ENCODE results near the gene VDAC1. TPM values are rescaled to one million over a fixed set of nuclear protein-coding genes. Genes with fewer than 3 reads are reported as not detected.

The VDAC1 gene
- total and polyA plus RNA-seq, 2 donors (not counting 1 experiment from before 2014, with no cell fraction given), result 202 to 281 TPM

DNA sequence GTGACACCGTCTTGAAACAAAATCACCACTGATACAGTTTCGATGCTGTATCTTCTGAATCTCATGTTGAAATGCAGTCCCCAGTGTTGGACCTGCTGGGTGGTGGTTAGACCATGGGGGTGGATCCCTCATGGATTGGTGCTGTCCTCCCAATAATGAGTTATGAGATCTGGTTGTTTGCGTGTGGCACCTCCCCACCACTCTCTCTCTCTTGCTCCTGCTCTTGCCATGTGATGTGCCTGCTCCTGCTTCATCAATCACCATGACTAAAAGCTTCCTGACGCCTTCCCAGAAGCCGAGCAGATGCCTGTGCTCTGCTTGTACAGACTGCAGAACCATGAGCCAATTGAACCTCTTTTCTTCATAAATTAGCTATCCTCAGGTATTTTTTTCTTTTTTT, 21.1 kb downstream of the VDAC1 start:
- peaks cover 10% of the 10 kb centered on the region for H3K36me3 ChIP-seq (ENCODE audit: control insufficient read depth, insufficient read depth, low read length)
- DNase-seq (ENCODE audit: low read depth in 2 of 2), result peak in 1 of 2 donors; percentile 43
- peaks cover 17% of the 10 kb centered on the region for H3K79me2 ChIP-seq (ENCODE audit: control insufficient read depth, insufficient read depth, low read length)
- no peaks in the 10 kb centered on the region for H3K4me1 ChIP-seq (ENCODE audit: control insufficient read depth, extremely low read depth, insufficient read depth, low read length)
- H3K9me3 ChIP-seq (ENCODE audit: control insufficient read depth, insufficient read depth, low read depth, low read length), result no peaks in the 10 kb centered on the region
- H3K9ac ChIP-seq (ENCODE audit: insufficient read depth, low read length), result no peak overlapping the region
- no peak overlapping the region for H3K4me2 ChIP-seq (ENCODE audit: extremely low read depth, insufficient read depth, low read length)
- TF ChIP-seq, protein P1, sequence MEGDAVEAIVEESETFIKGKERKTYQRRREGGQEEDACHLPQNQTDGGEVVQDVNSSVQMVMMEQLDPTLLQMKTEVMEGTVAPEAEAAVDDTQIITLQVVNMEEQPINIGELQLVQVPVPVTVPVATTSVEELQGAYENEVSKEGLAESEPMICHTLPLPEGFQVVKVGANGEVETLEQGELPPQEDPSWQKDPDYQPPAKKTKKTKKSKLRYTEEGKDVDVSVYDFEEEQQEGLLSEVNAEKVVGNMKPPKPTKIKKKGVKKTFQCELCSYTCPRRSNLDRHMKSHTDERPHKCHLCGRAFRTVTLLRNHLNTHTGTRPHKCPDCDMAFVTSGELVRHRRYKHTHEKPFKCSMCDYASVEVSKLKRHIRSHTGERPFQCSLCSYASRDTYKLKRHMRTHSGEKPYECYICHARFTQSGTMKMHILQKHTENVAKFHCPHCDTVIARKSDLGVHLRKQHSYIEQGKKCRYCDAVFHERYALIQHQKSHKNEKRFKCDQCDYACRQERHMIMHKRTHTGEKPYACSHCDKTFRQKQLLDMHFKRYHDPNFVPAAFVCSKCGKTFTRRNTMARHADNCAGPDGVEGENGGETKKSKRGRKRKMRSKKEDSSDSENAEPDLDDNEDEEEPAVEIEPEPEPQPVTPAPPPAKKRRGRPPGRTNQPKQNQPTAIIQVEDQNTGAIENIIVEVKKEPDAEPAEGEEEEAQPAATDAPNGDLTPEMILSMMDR (conservative IDR thresholded peaks at IDR 0.05 in 1 of 2, IDR thresholded peaks at IDR 0.05 in 1 of 2; ENCODE audit: low read depth in 1 of 2, low read length in 2 of 2), result no peak
- TF ChIP-seq EZH2 (IDR thresholded peaks at IDR 0.05; ENCODE audit: low read length, missing control alignments), result no peak
- no peak overlapping the region for H3K27ac ChIP-seq (ENCODE audit: insufficient read depth, low read length)
- no peaks in the 10 kb centered on the region for H3K27me3 ChIP-seq (ENCODE audit: control insufficient read depth, insufficient read depth, low read length)
- H2AFZ ChIP-seq (ENCODE audit: low read length), result no peak overlapping the region
- no peak overlapping the region for H3K4me3 ChIP-seq (replicated peaks in 1 of 4; ENCODE audit: control extremely low read depth in 1 of 4, insufficient read depth in 1 of 4, low read depth in 3 of 4, low read length in 4 of 4)
- H4K20me1 ChIP-seq (ENCODE audit: control insufficient read depth, extremely low read depth, insufficient read depth, low read length), result peaks cover 2% of the 10 kb centered on the region

DNA sequence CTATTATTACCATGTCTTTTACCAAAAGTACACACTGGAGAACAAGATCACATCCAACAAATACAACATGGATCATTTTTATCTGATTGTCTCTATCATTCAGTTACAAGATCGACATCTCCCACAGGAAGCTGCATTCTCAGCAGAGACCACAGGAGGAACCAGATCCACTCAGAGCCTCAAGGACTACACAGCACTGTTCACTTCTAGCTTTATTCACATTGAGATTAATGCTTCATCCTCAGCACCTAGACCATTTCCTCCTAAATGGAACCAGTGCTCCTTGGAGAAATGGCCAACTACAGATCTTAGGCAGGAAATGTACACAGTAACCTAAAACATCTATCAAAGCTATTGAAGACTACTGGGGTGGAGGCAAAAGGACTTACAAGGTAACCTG, 23.1 kb downstream of the VDAC1 start:
- H3K4me3 ChIP-seq (replicated peaks in 1 of 4; ENCODE audit: control extremely low read depth in 1 of 4, insufficient read depth in 1 of 4, low read depth in 3 of 4, low read length in 4 of 4), result no peak overlapping the region
- H2AFZ ChIP-seq (ENCODE audit: low read length), result no peak overlapping the region
- peaks cover 3% of the 10 kb centered on the region for H3K4me1 ChIP-seq (ENCODE audit: control insufficient read depth, extremely low read depth, insufficient read depth, low read length)
- no peak overlapping the region for H3K27ac ChIP-seq (ENCODE audit: insufficient read depth, low read length)
- no peak for DNase-seq (ENCODE audit: low read depth in 2 of 2)
- no peaks in the 10 kb centered on the region for H3K9me3 ChIP-seq (ENCODE audit: control insufficient read depth, insufficient read depth, low read depth, low read length)
- peaks cover 9% of the 10 kb centered on the region for H3K36me3 ChIP-seq (ENCODE audit: control insufficient read depth, insufficient read depth, low read length)
- no peak for TF ChIP-seq EZH2 (IDR thresholded peaks at IDR 0.05; ENCODE audit: low read length, missing control alignments)
- TF ChIP-seq, protein P1 (conservative IDR thresholded peaks at IDR 0.05 in 1 of 2, IDR thresholded peaks at IDR 0.05 in 1 of 2; ENCODE audit: low read depth in 1 of 2, low read length in 2 of 2), result no peak
- H3K9ac ChIP-seq (ENCODE audit: insufficient read depth, low read length), result no peak overlapping the region
- H3K27me3 ChIP-seq (ENCODE audit: control insufficient read depth, insufficient read depth, low read length), result no peaks in the 10 kb centered on the region
- peaks cover 2% of the 10 kb centered on the region for H4K20me1 ChIP-seq (ENCODE audit: control insufficient read depth, extremely low read depth, insufficient read depth, low read length)
- H3K79me2 ChIP-seq (ENCODE audit: control insufficient read depth, insufficient read depth, low read length), result peaks cover 13% of the 10 kb centered on the region
- H3K4me2 ChIP-seq (ENCODE audit: extremely low read depth, insufficient read depth, low read length), result no peak overlapping the region

DNA sequence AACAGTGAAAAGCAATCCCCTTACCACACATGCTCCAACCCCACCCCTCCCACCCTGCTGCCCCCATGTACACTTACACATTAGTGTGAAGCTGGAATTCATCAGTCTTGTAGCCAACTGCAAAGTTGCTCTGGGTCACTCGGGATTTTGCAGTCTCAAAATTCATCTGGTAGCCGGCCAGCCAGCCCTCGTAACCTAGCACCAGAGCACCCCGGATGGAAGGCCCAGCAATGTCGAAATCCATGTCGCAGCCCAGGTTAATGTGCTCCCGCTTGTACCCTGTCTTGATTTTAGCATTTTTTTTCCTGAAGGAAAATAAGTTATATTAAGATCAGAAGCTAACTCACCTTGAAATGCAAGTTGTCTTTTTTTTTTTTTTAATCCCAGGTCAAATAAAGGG, 24.1 kb downstream of the VDAC1 start:
- Histone ChIP-seq H2AFZ (ENCODE audit: low read length) (no peak overlapping the region), H3K27ac (ENCODE audit: insufficient read depth, low read length) (no peak overlapping the region), H3K79me2 (ENCODE audit: control insufficient read depth, insufficient read depth, low read length) (peaks cover 13% of the 10 kb centered on the region), H3K4me3 (replicated peaks in 1 of 4; ENCODE audit: control extremely low read depth in 1 of 4, insufficient read depth in 1 of 4, low read depth in 3 of 4, low read length in 4 of 4) (no peak overlapping the region), H4K20me1 (ENCODE audit: control insufficient read depth, extremely low read depth, insufficient read depth, low read length) (peaks cover 2% of the 10 kb centered on the region), H3K4me1 (ENCODE audit: control insufficient read depth, extremely low read depth, insufficient read depth, low read length) (peaks cover 3% of the 10 kb centered on the region), H3K36me3 (ENCODE audit: control insufficient read depth, insufficient read depth, low read length) (peaks cover 10% of the 10 kb centered on the region), H3K9ac (ENCODE audit: insufficient read depth, low read length) (no peak overlapping the region), H3K9me3 (ENCODE audit: control insufficient read depth, insufficient read depth, low read depth, low read length) (no peaks in the 10 kb centered on the region), H3K27me3 (ENCODE audit: control insufficient read depth, insufficient read depth, low read length) (no peaks in the 10 kb centered on the region), H3K4me2 (ENCODE audit: extremely low read depth, insufficient read depth, low read length) (no peak overlapping the region)
- DNase-seq (ENCODE audit: low read depth in 2 of 2), result no peak
- no peak for TF ChIP-seq EZH2 (IDR thresholded peaks at IDR 0.05; ENCODE audit: low read length, missing control alignments)

All from fibroblast of lung (primary cell).